Measurements from ENCODE around the gene NDUFA8.
"Not testable (repeated sequence)": the region's sequence is repeated elsewhere in the genome, so short reads cannot be mapped to it uniquely, and the experiment has no call there.

The NDUFA8 gene

GRCh38 chr9:122119166-122119521, 40.4 kb downstream of the NDUFA8 start:
- Histone ChIP-seq H4K8ac (ENCODE audit: low read depth, low read length) (no peak overlapping the region), H2BK12ac (ENCODE audit: low read length) (no peak overlapping the region), H3K23ac (ENCODE audit: low read length) (no peak overlapping the region), H3K9ac (ENCODE audit: low read length) (no peak overlapping the region), H3K18ac (ENCODE audit: low read length) (no peak overlapping the region), H3K4me1 (ENCODE audit: control insufficient read depth in 1 of 2, insufficient read depth in 2 of 2, low read length in 2 of 2) (peaks cover 4 to 9% of the 10 kb centered on the region in 2 experiments), H4K91ac (ENCODE audit: low read depth, low read length) (no peak overlapping the region), H2BK120ac (ENCODE audit: insufficient read depth, low read length, poor library complexity) (no peak overlapping the region), H3K79me2 (ENCODE audit: control insufficient read depth, insufficient read depth, low read length, poor library complexity) (no peaks in the 10 kb centered on the region), H3K27me3 (ENCODE audit: insufficient read depth, low read length) (no peaks in the 10 kb centered on the region), H4K12ac (ENCODE audit: low read depth, low read length) (no peak overlapping the region), H3K36me3 (ENCODE audit: control insufficient read depth in 1 of 2, insufficient read depth in 2 of 2, low read length in 2 of 2) (no peaks in the 10 kb centered on the region), H2AK5ac (ENCODE audit: low read length) (no peak overlapping the region), H3K4ac (ENCODE audit: low read depth, low read length) (no peak overlapping the region), H3K9me3 (ENCODE audit: insufficient read depth, low read depth, low read length) (no peaks in the 10 kb centered on the region), H3K4me2 (ENCODE audit: low read length) (no peak overlapping the region), H3K4me3 (ENCODE audit: low read depth, low read length) (no peak overlapping the region), H2BK5ac (ENCODE audit: low read depth, low read length, poor library complexity) (no peak overlapping the region), H3K79me1 (ENCODE audit: low read length) (no peaks in the 10 kb centered on the region), H2AFZ (ENCODE audit: insufficient read depth, low read length, poor library complexity) (no peak overlapping the region), H3K14ac (ENCODE audit: low read length) (no peak overlapping the region), H3K27ac (ENCODE audit: low read depth, low read length) (no peak overlapping the region)
- no peak for DNase-seq
- no CpG with 5 or more reads among the region's 13 CpGs for WGBS (ENCODE audit: extremely low coverage, insufficient coverage, insufficient read length)

DNA sequence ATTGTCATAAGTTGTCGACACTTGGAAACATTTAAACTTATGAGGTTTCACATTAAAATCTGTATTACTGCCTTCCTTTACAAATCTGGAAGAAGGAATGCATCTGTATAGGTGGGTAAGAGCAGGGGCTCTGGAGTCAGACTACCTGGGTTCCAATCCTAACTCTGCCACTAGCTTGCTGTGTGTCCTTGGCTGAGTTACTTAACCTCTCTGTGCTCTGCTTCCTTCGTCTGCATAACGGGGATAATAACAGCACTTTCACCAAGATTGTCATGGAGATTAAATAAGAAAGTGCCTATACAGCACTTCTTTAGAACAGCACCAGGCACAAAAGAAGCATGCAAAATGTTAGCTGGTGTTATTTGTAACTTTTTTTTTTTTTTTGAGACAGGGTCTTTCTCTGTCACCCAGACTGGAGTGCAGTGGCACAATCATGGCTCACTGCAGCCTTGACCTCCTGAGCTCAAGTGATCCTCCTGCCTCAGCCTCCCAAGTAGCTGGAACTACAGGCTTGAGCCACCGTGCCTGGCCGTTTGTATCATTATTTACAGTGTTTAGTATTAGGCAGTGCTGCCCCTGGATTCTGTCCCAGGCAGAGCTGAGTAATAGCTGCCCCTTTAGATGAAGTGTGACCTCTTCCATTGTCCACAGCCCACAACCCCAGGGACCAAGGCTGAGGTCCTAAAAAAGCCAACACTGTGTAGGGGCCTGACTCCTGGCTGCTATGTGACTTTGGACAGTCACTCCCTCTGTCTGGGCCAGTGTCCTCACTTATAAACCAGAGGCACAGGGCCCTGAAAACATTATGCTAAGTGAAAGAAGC, 41.0 kb downstream of the NDUFA8 start:
- Histone ChIP-seq H3K4me2 (ENCODE audit: low read length) (no peak overlapping the region), H2BK5ac (ENCODE audit: low read depth, low read length, poor library complexity) (no peak overlapping the region), H3K18ac (ENCODE audit: low read length) (no peak overlapping the region), H3K4ac (ENCODE audit: low read depth, low read length) (no peak overlapping the region), H4K91ac (ENCODE audit: low read depth, low read length) (no peak overlapping the region), H2AFZ (ENCODE audit: insufficient read depth, low read length, poor library complexity) (no peak overlapping the region), H3K36me3 (ENCODE audit: control insufficient read depth in 1 of 2, insufficient read depth in 2 of 2, low read length in 2 of 2) (no peaks in the 10 kb centered on the region), H3K79me1 (ENCODE audit: low read length) (no peaks in the 10 kb centered on the region), H3K79me2 (ENCODE audit: control insufficient read depth, insufficient read depth, low read length, poor library complexity) (no peaks in the 10 kb centered on the region), H3K4me1 (ENCODE audit: control insufficient read depth in 1 of 2, insufficient read depth in 2 of 2, low read length in 2 of 2) (peaks cover 4 to 9% of the 10 kb centered on the region in 2 experiments), H2BK120ac (ENCODE audit: insufficient read depth, low read length, poor library complexity) (no peak overlapping the region), H3K23ac (ENCODE audit: low read length) (no peak overlapping the region), H3K14ac (ENCODE audit: low read length) (no peak overlapping the region), H4K12ac (ENCODE audit: low read depth, low read length) (no peak overlapping the region), H2AK5ac (ENCODE audit: low read length) (no peak overlapping the region), H3K9me3 (ENCODE audit: insufficient read depth, low read depth, low read length) (no peaks in the 10 kb centered on the region), H4K8ac (ENCODE audit: low read depth, low read length) (no peak overlapping the region), H3K27ac (ENCODE audit: low read depth, low read length) (no peak overlapping the region), H3K4me3 (ENCODE audit: low read depth, low read length) (no peak overlapping the region), H3K9ac (ENCODE audit: low read length) (no peak overlapping the region), H2BK12ac (ENCODE audit: low read length) (no peak overlapping the region), H3K27me3 (ENCODE audit: insufficient read depth, low read length) (no peaks in the 10 kb centered on the region)
- no CpG with 5 or more reads among the region's 5 CpGs for WGBS (ENCODE audit: extremely low coverage, insufficient coverage, insufficient read length)
- DNase-seq = no peak

DNA sequence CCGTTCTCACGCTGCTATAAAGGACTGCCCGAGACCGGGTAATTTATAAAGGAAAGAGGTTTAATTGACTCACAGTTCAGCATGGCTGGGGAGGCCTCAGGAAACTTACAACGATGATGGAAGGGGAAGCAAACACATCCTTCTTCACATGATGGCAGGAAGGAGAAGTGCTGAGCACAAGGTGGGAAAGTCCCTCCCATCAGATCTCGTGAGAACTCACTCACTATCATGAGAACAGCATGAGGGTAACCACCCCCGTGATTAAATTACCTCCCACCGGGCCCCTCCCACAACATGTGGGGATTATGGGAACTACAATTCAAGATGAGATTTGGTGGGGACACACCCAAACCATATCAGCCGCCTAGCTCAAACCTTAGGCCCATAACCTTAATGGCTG, 42.3 kb downstream of the NDUFA8 start:
- H3K9ac ChIP-seq (ENCODE audit: low read length); DNase-seq; H2BK12ac ChIP-seq (ENCODE audit: low read length); H4K12ac ChIP-seq (ENCODE audit: low read depth, low read length); H3K18ac ChIP-seq (ENCODE audit: low read length); H2AFZ ChIP-seq (ENCODE audit: insufficient read depth, low read length, poor library complexity); H3K27me3 ChIP-seq (ENCODE audit: insufficient read depth, low read length); H3K4me2 ChIP-seq (ENCODE audit: low read length); H4K91ac ChIP-seq (ENCODE audit: low read depth, low read length); H3K4ac ChIP-seq (ENCODE audit: low read depth, low read length); H2BK5ac ChIP-seq (ENCODE audit: low read depth, low read length, poor library complexity); H3K27ac ChIP-seq (ENCODE audit: low read depth, low read length); H4K8ac ChIP-seq (ENCODE audit: low read depth, low read length); H3K79me1 ChIP-seq (ENCODE audit: low read length); H3K4me1 ChIP-seq (ENCODE audit: control insufficient read depth in 1 of 2, insufficient read depth in 2 of 2, low read length in 2 of 2); H2AK5ac ChIP-seq (ENCODE audit: low read length); H3K4me3 ChIP-seq (ENCODE audit: low read depth, low read length); H2BK120ac ChIP-seq (ENCODE audit: insufficient read depth, low read length, poor library complexity); H3K14ac ChIP-seq (ENCODE audit: low read length); H3K23ac ChIP-seq (ENCODE audit: low read length); H3K36me3 ChIP-seq (ENCODE audit: control insufficient read depth in 1 of 2, insufficient read depth in 2 of 2, low read length in 2 of 2); H3K79me2 ChIP-seq (ENCODE audit: control insufficient read depth, insufficient read depth, low read length, poor library complexity); H3K9me3 ChIP-seq (ENCODE audit: insufficient read depth, low read depth, low read length): not testable (repeated sequence)
- WGBS (ENCODE audit: extremely low coverage, insufficient coverage, insufficient read length) = no CpG with 5 or more reads among the region's 9 CpGs

DNA sequence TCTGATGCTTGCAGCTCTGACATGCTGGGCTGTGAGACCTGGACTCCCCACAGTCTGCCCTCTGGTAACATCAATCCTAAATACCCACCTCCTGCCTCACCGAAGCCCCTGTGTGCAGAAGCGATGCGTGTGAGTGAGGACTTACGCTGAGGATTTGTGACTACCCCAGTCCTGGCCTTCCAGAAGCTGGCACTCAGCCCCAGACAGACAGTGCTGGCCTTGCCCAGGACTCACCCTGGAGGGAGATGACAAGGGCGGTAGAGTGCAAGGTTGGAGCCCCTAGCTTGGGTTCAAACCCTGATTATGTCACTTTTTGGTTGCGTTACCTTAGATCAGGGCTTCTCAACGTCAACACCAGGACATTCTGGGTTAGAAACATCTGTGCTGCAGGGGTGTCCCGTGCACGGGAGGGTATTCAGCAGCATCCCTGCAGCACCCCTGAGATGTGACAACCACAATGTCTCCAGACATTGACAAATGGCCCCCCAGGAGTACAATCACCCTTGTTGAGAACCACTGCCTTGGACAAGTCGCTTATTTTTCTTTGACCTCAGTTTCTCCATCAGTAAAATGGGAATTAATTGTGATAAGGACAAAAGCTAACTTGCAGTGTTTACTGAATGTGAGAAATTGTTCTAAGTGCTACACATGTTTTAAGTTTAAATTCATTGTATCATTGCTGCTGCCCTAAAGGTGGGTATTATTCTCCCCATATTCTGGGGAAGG, 43.0 kb downstream of the NDUFA8 start:
- Histone ChIP-seq H3K36me3 (ENCODE audit: control insufficient read depth in 1 of 2, insufficient read depth in 2 of 2, low read length in 2 of 2) (no peaks in the 10 kb centered on the region), H3K4me1 (ENCODE audit: control insufficient read depth in 1 of 2, insufficient read depth in 2 of 2, low read length in 2 of 2) (no peaks in the 10 kb centered on the region), H2BK120ac (ENCODE audit: insufficient read depth, low read length, poor library complexity) (no peak overlapping the region), H3K18ac (ENCODE audit: low read length) (no peak overlapping the region), H4K8ac (ENCODE audit: low read depth, low read length) (no peak overlapping the region), H3K4me3 (ENCODE audit: low read depth, low read length) (no peak overlapping the region), H3K9ac (ENCODE audit: low read length) (no peak overlapping the region), H3K4me2 (ENCODE audit: low read length) (no peak overlapping the region), H3K79me1 (ENCODE audit: low read length) (no peaks in the 10 kb centered on the region), H3K23ac (ENCODE audit: low read length) (no peak overlapping the region), H3K9me3 (ENCODE audit: insufficient read depth, low read depth, low read length) (no peaks in the 10 kb centered on the region), H2BK5ac (ENCODE audit: low read depth, low read length, poor library complexity) (no peak overlapping the region), H4K91ac (ENCODE audit: low read depth, low read length) (no peak overlapping the region), H4K12ac (ENCODE audit: low read depth, low read length) (no peak overlapping the region), H2AFZ (ENCODE audit: insufficient read depth, low read length, poor library complexity) (no peak overlapping the region), H3K27me3 (ENCODE audit: insufficient read depth, low read length) (no peaks in the 10 kb centered on the region), H3K79me2 (ENCODE audit: control insufficient read depth, insufficient read depth, low read length, poor library complexity) (no peaks in the 10 kb centered on the region), H3K4ac (ENCODE audit: low read depth, low read length) (no peak overlapping the region), H2AK5ac (ENCODE audit: low read length) (no peak overlapping the region), H3K27ac (ENCODE audit: low read depth, low read length) (no peak overlapping the region), H3K14ac (ENCODE audit: low read length) (no peak overlapping the region), H2BK12ac (ENCODE audit: low read length) (no peak overlapping the region)
- WGBS (ENCODE audit: extremely low coverage, insufficient coverage, insufficient read length) = no CpG with 5 or more reads among the region's 10 CpGs
- no peak for DNase-seq

Measured in trophoblast cell (in vitro differentiated cells and primary cell).